Gastroesophageal sphincter (tissue), 4 donors: ENCODE data around the gene RPL12. TPM values are rescaled to one million over a fixed set of nuclear protein-coding genes. Genes with fewer than 3 reads are reported as not detected.

Experiments used
- ATAC-seq: fragments of 150-250 bp; one replicate; pipeline ENCODE4 v1.9.1; 2016; ENCODE audit warnings: mild to moderate bottlenecking, moderate library complexity
- H3K27ac ChIP-seq, 4 donors: fragments of 200-600 bp; sonication (generic) in 3 of 4; 1 replicate in 3 of 4; 2 replicates in 1 of 4; pipeline ENCODE4 v1.5.1; 2016 to 2019
- H3K27me3 ChIP-seq: fragments of 200-600 bp; sonication (generic); one replicate; pipeline ENCODE4 v1.5.1; 2019
- H3K36me3 ChIP-seq, 2 donors: fragments of 200-600 bp; sonication (generic); one replicate each; pipeline ENCODE4 v1.5.1; 2019; ENCODE audit warnings: control low read depth in 1 of 2
- H3K4me1 ChIP-seq, 3 donors: fragments of 200-600 bp; sonication (generic); 1 replicate in 2 of 3; 2 replicates in 1 of 3; pipeline ENCODE4 v1.5.1; 2016 to 2019; ENCODE audit warnings: control low read depth in 2 of 3
- H3K4me3 ChIP-seq, 2 donors: fragments of 200-600 bp; sonication (generic); one replicate each; pipeline ENCODE4 v1.5.1; 2019; ENCODE audit warnings: mild to moderate bottlenecking in 1 of 2, moderate library complexity in 1 of 2
- H3K9me3 ChIP-seq, 3 donors: fragments of 200-600 bp; sonication (generic); one replicate each; pipeline ENCODE4 v1.5.1; 2017 to 2019; ENCODE audit warnings: control low read depth in 2 of 3
- CTCF ChIP-seq, 4 experiments: fragments of 200-600 bp in 2 of 4; fragments of 450-650 bp in 2 of 4; sonication (generic) in 1 of 4; IDR thresholded peaks; one replicate each; pipeline ENCODE4 v1.5.1; 2017 to 2019; ENCODE audit warnings: antibody characterized with exemption in 4 of 4, mild to moderate bottlenecking in 2 of 4, moderate library complexity in 2 of 4
- EP300 ChIP-seq: sonication (generic); formaldehyde crosslinking; IDR thresholded peaks from one replicate; pipeline ENCODE4 v1.6.1; 2017; ENCODE audit warnings: antibody characterized with exemption, mild to moderate bottlenecking
- POLR2A ChIP-seq, 2 donors: fragments of 450-650 bp; IDR thresholded peaks; one replicate each; pipeline ENCODE4 v1.6.1; 2017; ENCODE audit warnings: antibody characterized with exemption in 2 of 2, mild to moderate bottlenecking in 2 of 2, moderate library complexity in 1 of 2
- POLR2AphosphoS5 ChIP-seq: sonication (generic); formaldehyde crosslinking; IDR thresholded peaks from one replicate; pipeline ENCODE4 v1.6.1; 2017; ENCODE audit warnings: antibody characterized with exemption
- WGBS, 2 donors: methylation state at CpG; one replicate each; pipeline ENCODE4 v1.1.5; 2018; ENCODE audit warnings: low coverage in 1 of 2; 5-methylcytosine and 5-hydroxymethylcytosine counted together
- total RNA-seq, 4 donors: library from RNA; depleted of rRNA; stranded (reverse); fragments of >200 nt; gene quantifications; one replicate each; pipeline ENCODE4 v1.1.0, GENCODE V29; 2016

The RPL12 gene
- total RNA-seq, 4 donors from 2014 or later = 879 to 2,906 (median 1,722) TPM

- peaks cover 0 to 100% of the 10 kb centered on the region in 2 donors for H3K36me3 ChIP-seq
- no peak for ATAC-seq
Observed at GRCh38 chr9:127492616-127493015, 41.4 kb upstream of the RPL12 start.

GRCh38 chr9:127491516-127491915 lies 40.3 kb upstream of the RPL12 start:
- Histone ChIP-seq H3K27ac (no peak overlapping the region), H3K36me3 (peaks cover 0 to 100% of the 10 kb centered on the region in 2 donors), H3K4me1 (peaks cover 0 to 14% (median 0%) of the 10 kb centered on the region in 3 donors), H3K9me3 (no peaks in the 10 kb centered on the region), H3K27me3 (no peaks in the 10 kb centered on the region), H3K4me3 (no peak overlapping the region)
- no peak for ATAC-seq
- 81% methylated on average over 4 of the region's 10 CpGs; no CpG with 5 or more reads in 1 of the 2 donors for WGBS, 2 donors
- no peak for TF ChIP-seq EP300
- TF ChIP-seq POLR2A (IDR thresholded peaks at IDR 0.05) = no peak
- no peak for TF ChIP-seq CTCF (IDR thresholded peaks at IDR 0.05)
- no peak for TF ChIP-seq POLR2AphosphoS5

More at GRCh38 chr9:127492616-127493015, 41.4 kb upstream of the RPL12 start:
- H3K4me3 ChIP-seq = no peak overlapping the region
- H3K9me3 ChIP-seq = no peaks in the 10 kb centered on the region
- peaks cover 0 to 14% (median 0%) of the 10 kb centered on the region in 3 donors for H3K4me1 ChIP-seq
- TF ChIP-seq POLR2A (IDR thresholded peaks at IDR 0.05) = no peak
- no peak for TF ChIP-seq POLR2AphosphoS5
- TF ChIP-seq EP300 = no peak
- no peak for TF ChIP-seq CTCF (IDR thresholded peaks at IDR 0.05)
- H3K27me3 ChIP-seq = no peaks in the 10 kb centered on the region
- 72% methylated on average over 3 of the region's 14 CpGs; no CpG with 5 or more reads in 1 of the 2 donors for WGBS, 2 donors
- no peak overlapping the region for H3K27ac ChIP-seq

- WGBS, 2 donors = 74 to 76% methylated on average over 3 to 5 of the region's 9 CpGs
- Histone ChIP-seq H3K9me3 (no peaks in the 10 kb centered on the region), H3K4me1 (peaks cover 0 to 12% (median 0%) of the 10 kb centered on the region in 3 donors), H3K4me3 (no peak overlapping the region), H3K27me3 (no peaks in the 10 kb centered on the region), H3K27ac (no peak overlapping the region), H3K36me3 (peaks cover 0 to 100% of the 10 kb centered on the region in 2 donors)
- no peak for ATAC-seq
- TF ChIP-seq EP300 = no peak
- no peak for TF ChIP-seq POLR2A (IDR thresholded peaks at IDR 0.05)
- no peak for TF ChIP-seq POLR2AphosphoS5
- no peak for TF ChIP-seq CTCF (IDR thresholded peaks at IDR 0.05)
Observed at GRCh38 chr9:127490535-127491230, 39.5 kb upstream of the RPL12 start.

GRCh38 chr9:127489471-127490115 lies 38.4 kb upstream of the RPL12 start:
- no peak overlapping the region for H3K27ac ChIP-seq
- TF ChIP-seq POLR2AphosphoS5 = no peak
- no peak for TF ChIP-seq POLR2A (IDR thresholded peaks at IDR 0.05)
- TF ChIP-seq CTCF (IDR thresholded peaks at IDR 0.05) = no peak
- no peak for TF ChIP-seq EP300
- no peaks in the 10 kb centered on the region for H3K27me3 ChIP-seq
- 92% methylated on average over 2 of the region's 22 CpGs; no CpG with 5 or more reads in 1 of the 2 donors for WGBS, 2 donors
- H3K9me3 ChIP-seq = no peaks in the 10 kb centered on the region
- peaks cover 0 to 1% (median 0%) of the 10 kb centered on the region in 3 donors for H3K4me1 ChIP-seq
- no peak for ATAC-seq
- peaks cover 0 to 100% of the 10 kb centered on the region in 2 donors for H3K36me3 ChIP-seq
- H3K4me3 ChIP-seq = no peak overlapping the region
